ENCODE data around the gene SPATA6L. TPM values are rescaled to one million over a fixed set of nuclear protein-coding genes. Genes with fewer than 3 reads are reported as not detected.
"Not testable (repeated sequence)": the region's sequence is repeated elsewhere in the genome, so short reads cannot be mapped to it uniquely, and the experiment has no call there.

Gene SPATA6L
- total RNA-seq, 1 donor from 2014 or later, result 0.87 TPM

DNA sequence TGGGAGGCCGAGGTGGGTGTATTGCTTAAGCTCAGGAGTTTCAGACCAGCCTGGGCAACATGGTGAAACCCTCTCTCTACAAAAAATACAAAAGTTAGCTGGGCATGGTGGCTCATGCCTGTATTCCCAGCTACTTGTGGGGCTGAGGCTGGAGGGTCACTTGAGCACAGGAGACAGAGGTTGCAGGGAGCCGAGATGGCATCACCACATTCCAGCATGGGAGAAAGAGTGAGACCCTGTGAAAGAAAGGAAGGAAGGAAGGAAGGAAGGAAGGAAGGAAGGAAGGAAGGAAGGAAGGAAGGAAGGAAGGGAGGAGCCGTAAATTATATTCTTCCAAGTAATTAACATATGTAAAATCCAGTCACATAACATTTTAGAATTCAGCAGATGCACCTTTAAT is 10.1 kb downstream of the SPATA6L start:
- DNase-seq; ATAC-seq; intact Hi-C loops (cut with micrococcal nuclease): not testable (repeated sequence)

DNA sequence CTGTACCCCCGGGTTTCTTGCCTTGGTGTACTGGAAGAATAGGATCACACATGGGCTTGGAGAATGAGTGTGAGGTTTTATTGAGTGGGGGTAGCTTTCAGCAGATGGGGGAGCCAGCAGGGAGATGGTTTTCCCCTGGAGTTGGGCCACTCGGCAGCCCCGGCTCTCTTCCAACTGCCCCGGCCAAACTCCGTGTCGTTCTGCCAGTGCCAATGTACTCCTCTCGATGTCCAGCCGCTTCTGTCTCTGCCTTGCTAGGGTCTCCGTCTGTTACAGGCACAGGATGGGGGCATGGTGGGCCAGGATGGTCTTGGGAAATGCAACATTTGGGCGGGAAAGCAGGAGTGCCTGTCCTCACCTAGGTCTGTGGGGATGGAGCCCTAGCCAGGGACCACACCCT is 11.7 kb downstream of the SPATA6L start:
- intact Hi-C loops (cut with micrococcal nuclease), result no loop called here
- no peak for DNase-seq
- ATAC-seq, result no peak

DNA sequence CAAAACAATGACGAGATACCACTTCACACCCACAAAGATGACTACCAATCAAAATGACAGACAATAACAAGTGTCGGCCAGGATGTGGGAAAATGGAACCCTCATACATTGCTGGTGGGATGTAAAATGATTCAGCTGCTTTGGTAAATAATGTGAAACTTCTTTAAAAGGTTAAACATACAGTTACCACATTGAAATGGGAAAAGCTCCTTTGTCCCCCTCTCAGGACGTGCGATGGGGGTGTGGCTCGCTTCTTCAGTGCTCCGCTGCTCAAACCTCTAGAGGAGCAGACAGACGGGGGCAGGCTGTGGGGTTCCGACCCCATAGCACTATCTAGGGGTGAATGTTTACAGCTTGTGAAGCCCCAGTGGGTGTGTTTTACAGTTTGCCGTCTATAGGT is 12.2 kb downstream of the SPATA6L start:
- no peak for DNase-seq
- ATAC-seq, result no peak
- intact Hi-C loops (cut with micrococcal nuclease), result no loop called here

DNA sequence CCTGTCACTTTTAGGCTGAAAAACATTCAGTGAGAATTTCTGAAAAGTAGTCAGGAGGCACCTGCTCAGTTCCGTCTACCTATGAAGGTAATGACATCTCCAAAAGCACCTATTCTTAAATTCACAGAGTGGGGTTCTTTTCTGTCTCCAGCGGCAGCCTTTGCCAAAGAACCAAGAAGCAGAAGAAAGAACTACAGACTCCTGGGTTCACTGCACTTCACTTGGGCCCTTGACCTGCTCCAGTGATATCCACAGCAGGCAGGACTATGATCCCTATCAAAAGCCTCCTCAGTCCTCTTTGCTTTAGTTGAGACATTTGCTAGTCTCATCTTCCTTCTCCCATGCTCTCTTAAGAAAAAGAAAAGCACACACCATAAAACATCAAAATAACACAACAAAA is 23.9 kb downstream of the SPATA6L start:
- intact Hi-C loops (cut with micrococcal nuclease), result loop anchor here (5.0 kb wide), 1 partner anchor 260 kb away; no protein-coding TSS in a partner anchor
- DNase-seq (no peak), ATAC-seq (no peak)

DNA sequence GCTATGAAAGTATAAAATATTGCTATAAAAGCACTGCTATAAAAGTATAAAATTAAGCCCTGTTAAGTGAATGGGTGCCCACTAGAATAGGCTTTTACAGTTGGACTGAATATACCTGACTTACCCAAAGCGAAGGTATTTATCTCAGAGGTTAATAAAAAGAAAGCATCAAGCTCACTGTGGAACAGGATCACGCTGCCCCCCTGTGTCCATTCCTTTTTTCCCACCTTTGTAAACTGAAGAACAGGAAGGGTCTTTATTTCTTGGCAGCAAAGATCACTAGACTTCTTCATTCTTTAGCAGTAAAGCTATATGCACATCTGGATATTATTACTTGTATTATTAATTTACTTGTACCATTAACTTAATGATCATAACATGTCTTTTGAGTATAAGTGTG is 26.3 kb downstream of the SPATA6L start:
- DNase-seq, result no peak
- intact Hi-C loops (cut with micrococcal nuclease), result loop anchor here (5.0 kb wide), 1 partner anchor 258 kb away; no protein-coding TSS in a partner anchor
- no peak for ATAC-seq

DNA sequence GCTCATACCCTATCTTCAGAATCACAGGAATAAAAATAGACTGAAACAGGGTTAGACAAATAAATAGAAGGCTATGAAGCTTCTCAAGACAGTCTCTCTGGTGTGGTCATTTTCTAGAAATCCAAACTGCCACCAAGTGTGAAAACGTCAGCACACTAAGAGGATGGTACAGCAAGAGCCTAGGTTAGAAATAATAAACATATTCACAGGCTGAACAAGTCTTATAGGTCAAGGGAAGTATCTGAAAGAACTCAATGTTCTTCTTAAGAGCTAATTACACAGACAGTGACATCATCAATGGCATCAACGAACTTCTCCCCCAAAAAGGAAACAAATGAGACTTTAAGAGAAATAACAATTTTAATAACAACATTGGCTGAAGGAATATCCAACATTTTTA is 26.9 kb downstream of the SPATA6L start:
- intact Hi-C loops (cut with micrococcal nuclease), result no loop called here
- DNase-seq, result no peak
- ATAC-seq, result no peak

DNA sequence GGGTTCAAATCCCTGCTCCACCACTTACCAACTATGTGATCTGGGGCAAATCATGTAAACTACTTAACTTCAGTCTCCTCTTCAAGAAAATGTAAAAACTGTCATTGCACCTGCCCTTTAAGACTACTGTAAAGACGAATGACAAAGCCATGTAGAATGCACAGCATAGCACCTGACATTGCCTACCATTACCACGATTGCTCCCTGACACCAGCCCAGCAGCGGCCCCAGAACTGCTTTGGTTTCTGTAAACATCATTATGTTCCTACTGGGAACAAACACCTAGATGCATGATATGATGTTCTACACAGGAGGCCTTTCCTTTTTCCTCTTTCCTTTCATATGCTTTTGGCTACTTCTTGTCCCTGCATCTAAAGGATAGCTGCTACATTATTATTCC is 27.3 kb downstream of the SPATA6L start:
- DNase-seq (no peak), ATAC-seq (no peak)
- intact Hi-C loops (cut with micrococcal nuclease), result no loop called here

DNA sequence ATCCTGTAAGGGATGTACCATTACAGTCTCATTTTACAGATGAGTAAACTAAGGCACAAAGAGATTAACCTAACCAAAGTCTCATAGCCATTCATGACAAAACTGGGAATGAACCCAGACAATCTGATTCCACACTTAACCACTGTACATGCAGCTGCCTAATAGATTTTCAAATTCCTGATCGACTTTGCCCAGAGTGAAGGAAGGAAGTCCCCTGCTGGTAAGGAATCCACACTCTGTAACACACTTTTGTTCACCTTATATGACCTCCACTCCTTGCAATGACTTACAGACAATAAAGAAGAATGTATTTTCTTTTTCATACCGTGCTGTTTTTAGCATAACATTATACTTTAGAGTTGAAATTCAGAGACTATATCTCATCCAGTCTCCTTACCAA is 35.4 kb downstream of the SPATA6L start:
- intact Hi-C loops (cut with micrococcal nuclease), result no loop called here
- DNase-seq (no peak), ATAC-seq (no peak)

DNA sequence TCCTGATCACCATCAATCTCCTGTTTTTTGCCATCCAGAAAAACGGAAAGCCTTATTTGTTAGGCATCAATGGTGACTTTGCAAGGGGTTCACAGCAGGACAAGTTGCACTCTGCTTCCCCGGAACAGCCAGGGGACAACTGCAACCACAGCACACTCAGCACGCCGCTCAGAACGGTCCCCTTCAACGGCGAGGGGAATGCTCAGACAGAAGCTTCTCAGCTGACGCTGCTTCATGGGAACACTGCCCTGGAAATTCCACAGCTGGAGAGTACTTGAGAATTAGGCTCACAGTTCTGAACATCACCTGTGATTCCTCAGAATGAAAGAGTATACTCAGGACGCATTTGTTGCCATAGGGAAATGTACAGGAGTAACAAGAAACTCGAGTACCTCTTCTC is 44.3 kb downstream of the SPATA6L start:
- no peak for DNase-seq
- ATAC-seq, result no peak
- intact Hi-C loops (cut with micrococcal nuclease), result no loop called here

DNA sequence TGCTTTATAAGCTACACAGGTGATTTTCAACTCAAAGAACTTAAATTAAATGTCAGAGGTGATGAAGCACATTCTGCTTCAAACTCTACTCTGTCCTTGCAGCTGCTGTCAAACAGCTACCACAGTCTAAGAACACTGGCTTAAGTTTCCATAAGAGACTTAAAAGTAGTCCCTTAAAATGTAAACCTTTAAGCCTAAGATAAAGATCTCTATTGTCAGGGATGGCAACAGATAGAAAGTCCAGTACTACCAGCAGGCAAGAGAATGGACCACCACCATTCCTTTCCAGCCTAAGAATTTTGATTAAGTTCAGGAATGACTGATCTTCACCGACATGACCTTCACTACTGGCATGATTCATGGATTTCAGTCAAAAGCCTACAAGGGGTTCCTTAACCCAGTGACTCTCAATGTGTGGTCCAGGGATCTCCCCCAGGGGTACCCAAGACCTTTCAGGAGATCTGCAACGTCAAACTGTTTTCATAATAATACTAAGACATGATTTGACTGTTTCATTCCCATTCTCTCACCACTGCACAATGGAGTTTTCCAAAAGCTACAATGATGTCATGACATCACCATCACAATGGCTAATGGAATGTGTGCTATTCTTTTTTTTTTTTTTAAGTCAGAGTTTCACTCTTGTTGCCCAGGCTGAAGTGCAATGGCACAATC is 45.3 kb downstream of the SPATA6L start:
- DNase-seq, result no peak
- intact Hi-C loops (cut with micrococcal nuclease), result no loop called here
- no peak for ATAC-seq

DNA sequence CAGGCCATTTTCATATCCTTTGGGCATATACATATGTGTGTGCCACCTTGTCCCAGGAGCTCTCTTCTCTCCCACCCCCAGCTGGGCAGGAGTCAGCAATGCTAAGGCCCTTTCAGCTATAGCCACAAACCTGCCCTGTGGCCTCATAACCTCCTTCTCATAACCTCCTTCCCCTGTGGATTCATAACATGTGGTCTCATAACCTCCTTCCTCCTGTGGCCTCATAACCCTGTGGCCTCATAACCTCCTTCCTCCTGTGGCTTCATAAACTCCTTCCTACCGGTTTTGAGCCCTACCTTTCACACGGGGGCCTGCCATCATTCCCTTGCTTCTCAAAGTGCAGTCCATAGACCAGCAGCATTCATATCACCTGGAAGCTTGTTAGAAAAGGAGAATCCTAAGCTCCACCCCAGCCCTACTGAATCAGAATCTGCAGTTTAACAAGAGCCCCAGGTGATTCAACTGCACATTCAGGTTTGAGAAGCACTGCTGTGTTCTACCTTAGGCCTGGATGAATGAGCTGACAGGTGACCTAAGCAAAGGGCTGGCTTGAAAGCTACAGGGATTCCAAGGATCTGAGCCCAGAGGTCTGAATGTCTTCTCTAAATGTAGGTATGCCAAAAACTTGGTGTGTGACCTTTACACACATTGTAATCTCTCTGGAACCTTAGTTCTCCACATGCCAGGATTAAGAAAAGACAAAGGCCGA is 46.1 kb downstream of the SPATA6L start:
- ATAC-seq (no peak), DNase-seq (no peak)
- intact Hi-C loops (cut with micrococcal nuclease), result no loop called here

DNA sequence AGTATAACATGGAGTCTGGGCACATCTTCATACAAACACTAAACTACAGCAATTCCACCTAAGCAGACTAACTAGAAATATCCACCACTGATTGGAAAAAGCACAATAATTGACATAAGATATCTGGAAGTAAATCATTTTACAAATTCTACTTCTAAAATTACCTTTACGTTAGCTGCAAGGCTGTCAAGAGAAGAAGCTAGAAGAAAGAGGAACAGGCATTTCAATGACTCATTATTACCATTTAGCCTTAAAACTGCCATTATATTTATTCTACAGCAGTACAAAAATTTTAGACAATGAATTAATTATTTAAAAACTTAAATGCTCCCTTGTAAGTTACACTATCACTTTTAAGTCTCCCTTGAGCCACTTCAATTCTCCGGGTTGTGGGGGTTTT is 47.6 kb downstream of the SPATA6L start:
- DNase-seq, result no peak
- no peak for ATAC-seq
- intact Hi-C loops (cut with micrococcal nuclease), result no loop called here

DNA sequence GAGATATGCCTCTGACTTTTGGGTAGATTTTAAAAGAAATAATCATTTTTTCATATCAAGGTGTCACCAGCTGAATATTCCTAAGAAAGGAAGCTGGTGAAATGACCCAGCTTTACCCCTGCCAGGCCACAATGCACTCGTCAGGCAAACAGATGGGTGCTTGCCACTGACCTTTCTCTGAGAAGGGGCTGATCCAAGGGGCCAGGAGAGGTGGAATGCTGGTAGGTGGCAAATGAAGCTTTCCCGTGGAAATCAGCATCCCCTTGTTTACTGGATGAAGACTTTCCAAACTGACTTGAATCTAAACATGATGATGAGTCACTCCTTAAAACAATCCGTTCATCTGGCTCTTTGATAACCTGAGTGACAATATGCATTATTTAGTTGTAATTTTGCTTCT is 48.5 kb downstream of the SPATA6L start:
- no peak for DNase-seq
- no peak for ATAC-seq
- intact Hi-C loops (cut with micrococcal nuclease), result no loop called here

DNA sequence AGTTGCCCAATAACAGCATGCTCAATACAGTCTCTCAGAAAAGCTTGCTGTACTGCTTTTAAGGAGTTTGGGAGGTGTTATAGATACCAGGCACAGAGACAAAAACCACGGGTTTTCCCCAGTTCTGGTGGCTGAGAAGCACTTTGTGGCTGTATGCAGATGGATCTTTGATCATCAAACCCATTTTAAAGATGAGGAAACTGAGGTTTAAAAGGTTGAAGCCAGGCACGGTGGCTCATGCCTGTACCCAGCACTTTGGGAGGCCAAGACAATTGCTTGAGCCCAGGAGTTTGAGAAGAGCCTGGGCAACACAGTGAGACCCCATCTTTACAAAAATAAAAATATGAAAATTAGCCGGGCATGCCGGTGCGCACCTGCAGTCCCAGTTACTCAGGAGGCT is 50.5 kb downstream of the SPATA6L start:
- intact Hi-C loops (cut with micrococcal nuclease), result no loop called here

DNA sequence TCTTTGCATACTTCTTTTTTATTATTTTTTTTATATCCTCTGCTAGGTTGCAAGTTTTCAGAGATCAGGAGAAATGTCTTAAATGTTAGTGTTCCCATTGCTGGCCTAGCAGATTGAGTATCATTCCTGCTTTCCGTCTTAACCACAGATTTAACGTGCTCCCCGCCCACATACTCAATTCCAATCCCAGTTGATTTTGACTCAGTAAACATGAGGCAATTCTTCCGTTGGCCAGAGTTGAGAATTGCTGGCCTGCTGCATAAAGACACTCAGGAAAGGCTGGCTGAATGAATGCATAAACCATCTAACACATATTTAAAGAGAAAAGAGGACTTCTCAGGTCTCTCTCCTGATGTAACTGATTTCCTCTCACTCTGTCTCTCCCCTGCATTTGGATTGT is 51.0 kb downstream of the SPATA6L start:
- ATAC-seq, result no peak
- no peak for DNase-seq
- intact Hi-C loops (cut with micrococcal nuclease), result no loop called here

More for the DNA sequence above, 50.5 kb downstream of the SPATA6L start:
- DNase-seq, result no peak
- ATAC-seq, result no peak

DNA sequence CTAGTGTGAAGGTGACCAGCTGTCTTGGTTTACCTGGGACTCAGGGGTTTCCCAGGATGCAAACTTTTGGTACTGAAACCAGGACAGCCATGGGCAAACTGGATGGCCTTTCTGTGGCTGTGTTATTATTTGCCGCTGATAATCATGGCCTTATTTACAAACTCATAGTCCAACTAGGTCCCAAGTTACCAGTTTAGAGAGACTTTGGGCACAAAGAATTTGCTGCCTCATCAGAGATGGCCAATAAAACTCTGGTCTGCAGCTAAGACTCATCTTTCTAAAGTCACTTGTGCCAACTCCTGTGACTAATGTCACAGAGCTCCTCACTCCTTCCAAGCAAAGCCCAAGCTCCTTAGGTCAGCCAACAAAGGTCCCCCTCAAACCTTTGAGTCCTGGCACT is 51.7 kb downstream of the SPATA6L start:
- DNase-seq (no peak), ATAC-seq (no peak)
- intact Hi-C loops (cut with micrococcal nuclease), result no loop called here

DNA sequence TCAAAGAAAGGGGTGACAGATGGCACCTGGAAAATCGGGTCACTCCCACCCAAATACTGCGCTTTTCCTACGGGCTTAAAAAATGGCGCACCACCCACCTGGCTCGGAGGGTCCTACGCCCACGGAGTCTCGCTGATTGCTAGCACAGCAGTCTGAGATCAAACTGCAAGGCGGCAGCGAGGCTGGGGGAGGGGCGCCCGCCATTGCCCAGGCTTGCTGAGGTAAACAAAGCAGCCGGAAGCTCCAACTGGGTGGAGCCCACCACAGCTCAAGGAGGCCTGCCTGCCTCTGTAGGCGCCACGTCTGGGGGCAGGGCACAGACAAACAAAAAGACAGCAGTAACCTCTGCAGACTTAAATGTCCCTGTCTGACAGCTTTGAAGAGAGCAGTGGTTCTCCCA is 60.2 kb downstream of the SPATA6L start:
- DNase-seq; intact Hi-C loops (cut with micrococcal nuclease); ATAC-seq: not testable (repeated sequence)

DNA sequence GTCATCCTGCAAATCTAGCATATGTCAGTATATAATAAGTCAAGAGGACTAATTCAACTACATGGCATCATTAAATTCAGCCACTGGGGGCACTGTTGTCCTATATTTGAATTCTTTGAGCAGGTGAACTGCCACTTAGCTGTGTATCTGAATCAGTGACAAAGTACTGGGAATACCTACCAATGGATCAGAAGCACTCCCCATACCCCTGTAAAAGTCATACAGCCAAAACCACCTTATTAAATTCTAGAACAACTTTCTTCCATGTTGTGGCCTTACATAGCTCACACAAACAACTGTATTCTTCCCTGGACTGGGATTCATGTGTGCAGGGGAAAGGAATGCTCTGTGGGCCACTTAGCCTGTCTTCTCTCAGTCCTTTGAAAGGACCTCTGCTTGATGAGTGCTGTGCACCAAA is 61.6 kb downstream of the SPATA6L start:
- ATAC-seq, result peak; percentile 79
- intact Hi-C loops (cut with micrococcal nuclease), result no loop called here

DNA sequence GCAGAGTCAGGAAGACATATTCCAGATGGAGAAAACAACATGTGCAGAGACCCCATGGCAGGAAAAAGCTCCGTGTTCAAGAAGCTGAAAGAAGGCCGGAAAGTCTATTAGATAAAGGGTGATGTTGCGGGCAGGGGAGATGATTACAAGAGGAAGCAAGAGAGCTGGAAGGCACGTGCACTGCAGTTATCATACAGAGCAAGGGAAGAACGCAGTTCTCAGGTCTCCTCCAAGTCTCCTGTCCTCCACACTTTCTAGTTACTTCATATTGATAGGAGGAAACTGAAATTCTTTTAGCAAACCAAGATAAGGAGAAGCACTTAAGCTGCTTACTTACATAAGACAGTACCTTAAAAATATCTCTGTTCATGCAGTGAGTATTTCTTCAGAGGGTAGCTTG is 62.5 kb downstream of the SPATA6L start:
- intact Hi-C loops (cut with micrococcal nuclease), result no loop called here
- DNase-seq (no peak), ATAC-seq (no peak)

More for the DNA sequence above, 61.6 kb downstream of the SPATA6L start:
- no peak for DNase-seq

DNA sequence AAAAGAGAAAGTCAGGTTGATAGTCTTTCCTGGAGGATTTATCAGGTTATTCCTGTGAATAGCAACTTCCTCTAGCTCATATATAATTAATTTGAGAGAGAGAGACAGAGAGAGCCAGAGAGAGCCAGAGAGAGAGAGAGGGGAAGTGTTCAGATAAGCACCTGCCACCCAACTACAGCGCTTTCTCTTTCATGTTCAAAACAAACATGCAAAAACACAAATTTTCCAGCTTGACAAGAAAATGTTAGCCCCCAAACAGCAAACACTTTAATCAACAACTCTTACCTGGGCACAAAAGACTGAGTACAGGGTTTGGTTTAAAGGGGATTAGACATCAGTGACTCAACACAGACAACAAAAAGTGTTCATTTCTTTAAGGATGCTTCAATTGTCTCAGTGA is 65.9 kb downstream of the SPATA6L start:
- DNase-seq (no peak), ATAC-seq (no peak)
- intact Hi-C loops (cut with micrococcal nuclease), result no loop called here
